ENCODE results near the gene TIMM17A.

GRCh38 chr1:202014060-202014459 is 58.8 kb downstream of the TIMM17A start:
- TF ChIP-seq EZH2 (IDR thresholded peaks at IDR 0.05; ENCODE audit: insufficient read depth, poor library complexity, severe bottlenecking), result no peak
- no peak for TF ChIP-seq EZH2phosphoT487 (IDR thresholded peaks at IDR 0.05; ENCODE audit: insufficient read depth, low read depth)

Data from GM23248 (cell line).